Mucosa of descending colon (tissue), 3 donors: ENCODE measurements around the gene BTG3. TPM values are rescaled to one million over a fixed set of nuclear protein-coding genes. Genes with fewer than 3 reads are reported as not detected.

Experiments
- ATAC-seq: fragments of 200-7000 bp; cut with Tn5 transposase; one replicate; pipeline ENCODE4 v1.9.1; 2020; ENCODE audit warnings: mild to moderate bottlenecking, moderate library complexity
- DNase-seq, 3 donors: peaks; one replicate each; pipeline ENCODE4 v3.0.0-alpha.2; 2020
- H3K36me3 ChIP-seq: fragments of 200-600 bp; one replicate; pipeline ENCODE4 v1.8.0; 2021; ENCODE audit warnings: low read depth, mild to moderate bottlenecking
- H3K4me1 ChIP-seq: fragments of 200-600 bp; one replicate; pipeline ENCODE4 v1.8.0; 2021; ENCODE audit warnings: low read depth, mild to moderate bottlenecking
- H3K4me3 ChIP-seq: fragments of 200-600 bp; one replicate; pipeline ENCODE4 v1.8.0; 2021; ENCODE audit warnings: mild to moderate bottlenecking
- H3K9me3 ChIP-seq: fragments of 200-600 bp; one replicate; pipeline ENCODE4 v1.8.0; 2021; ENCODE audit warnings: mild to moderate bottlenecking
- CTCF ChIP-seq: fragments of 200-600 bp; IDR thresholded peaks from one replicate; pipeline ENCODE4 v1.8.0; 2022; ENCODE audit warnings: antibody characterized with exemption, mild to moderate bottlenecking
- intact Hi-C, 2 donors: fragments of 100-400 bp; cut with DNase I in 1 of 2; cut with micrococcal nuclease in 1 of 2; formaldehyde crosslinking; loops; one replicate each; pipeline versions ENCODE4 v1.11.0 to v1.11.1; 2022; cut with DNase I, micrococcal nuclease
- total RNA-seq, 3 donors: library from RNA; stranded (reverse); fragmentation: NEBNext Ultra II Directional in 2 of 3; extraction: Animal tissue kit (Norgen Biotek cat#: 25700) in 2 of 3; gene quantifications; one replicate each; pipeline versions ENCODE4 v1.2.1 to v1.2.4, GENCODE V29; 2021 to 2023
- donor health status: DM: no; HTN: no; CAD: no; lungs with moderate emphysema.
- donor health status: DM: no; HTN: no; CAD: no.
- donor health status: DM: no; HTN: yes; CAD: no.

The BTG3 gene
- total RNA-seq, 3 donors from 2014 or later: 17.5 to 29.6 (median 19.0) TPM

- H3K36me3 ChIP-seq: no peaks in the 10 kb centered on the region
- no peak for DNase-seq
- TF ChIP-seq CTCF: no peak
- intact Hi-C loops: no loop called here
- H3K4me1 ChIP-seq: no peaks in the 10 kb centered on the region
- ATAC-seq: no peak
- H3K4me3 ChIP-seq: no peak overlapping the region
- no peaks in the 10 kb centered on the region for H3K9me3 ChIP-seq
These were observed 37.6 kb upstream of the BTG3 start for GRCh38 chr21:17650292-17650691.

DNA sequence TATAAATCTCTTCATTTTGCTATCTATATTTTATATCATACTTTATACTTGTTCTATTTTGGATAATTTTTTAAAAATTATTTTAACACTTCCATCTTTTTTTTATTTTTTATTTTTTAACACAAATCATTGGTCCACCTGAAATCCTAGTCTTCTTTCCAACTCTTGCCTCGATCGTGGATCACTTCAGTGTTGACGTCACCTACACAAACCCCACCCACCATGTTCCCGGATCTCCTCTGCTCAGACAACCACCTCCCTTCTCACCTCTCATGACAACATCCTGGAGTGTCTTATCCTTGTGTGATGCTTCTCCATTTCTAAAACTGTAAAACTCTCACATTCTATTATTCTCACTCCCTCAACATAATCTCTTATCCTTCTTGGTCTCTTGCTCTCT is 34.1 kb upstream of the BTG3 start:
- TF ChIP-seq CTCF: no peak
- H3K9me3 ChIP-seq: no peaks in the 10 kb centered on the region
- DNase-seq (no peak), ATAC-seq (no peak)
- H3K36me3 ChIP-seq: no peaks in the 10 kb centered on the region
- H3K4me3 ChIP-seq: no peak overlapping the region
- H3K4me1 ChIP-seq: no peaks in the 10 kb centered on the region
- intact Hi-C loops: no loop called here

DNA sequence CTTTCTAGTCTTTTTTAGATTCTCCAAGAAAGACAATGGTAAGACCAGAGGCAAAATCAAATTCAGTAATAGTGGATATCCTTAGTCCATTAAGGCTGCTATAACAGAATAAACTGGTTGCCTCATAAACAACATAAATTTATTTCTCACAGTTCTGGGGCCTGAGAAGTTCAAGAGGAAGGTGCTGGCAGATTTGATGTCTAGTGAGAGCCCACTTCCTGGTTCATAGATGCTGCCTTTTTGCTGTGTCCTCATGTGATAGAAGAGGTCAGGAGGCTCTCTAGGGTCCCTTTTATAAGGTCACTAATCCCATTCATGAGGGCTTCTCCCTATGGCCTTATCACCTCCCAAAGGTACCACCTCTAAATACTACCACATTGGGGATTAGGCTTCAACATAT is 31.5 kb upstream of the BTG3 start:
- Histone ChIP-seq H3K9me3 (no peaks in the 10 kb centered on the region), H3K36me3 (no peaks in the 10 kb centered on the region), H3K4me3 (no peak overlapping the region), H3K4me1 (no peaks in the 10 kb centered on the region)
- TF ChIP-seq CTCF: no peak
- DNase-seq (no peak), ATAC-seq (no peak)
- intact Hi-C loops: no loop called here

DNA sequence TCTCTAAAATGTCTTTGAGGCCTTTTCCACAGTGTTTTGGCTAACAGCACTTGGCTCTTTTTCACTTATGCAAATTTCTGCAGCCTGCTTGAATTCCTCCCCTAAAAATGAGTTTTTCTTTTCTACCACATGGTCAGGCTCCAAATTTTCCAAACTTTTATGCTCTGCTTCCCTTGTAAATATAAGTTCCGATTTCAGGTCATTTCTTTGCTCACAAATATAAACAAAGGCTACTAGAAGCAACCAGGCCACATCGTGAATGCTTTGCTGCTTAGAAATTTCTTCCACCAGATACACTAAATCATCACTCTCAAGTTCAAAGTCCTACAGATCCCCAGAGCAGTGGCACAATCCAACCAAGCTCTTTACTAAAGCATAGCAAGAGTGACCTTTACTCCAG is 28.1 kb upstream of the BTG3 start:
- H3K4me3 ChIP-seq: no peak overlapping the region
- intact Hi-C loops: no loop called here

GRCh38 chr21:17636711-17637110 is 24.0 kb upstream of the BTG3 start:
- ATAC-seq (no peak), DNase-seq (no peak)
- H3K4me1 ChIP-seq: no peaks in the 10 kb centered on the region
- intact Hi-C loops: no loop called here
- H3K9me3 ChIP-seq: no peaks in the 10 kb centered on the region
- H3K36me3 ChIP-seq: no peaks in the 10 kb centered on the region
- no peak overlapping the region for H3K4me3 ChIP-seq
- TF ChIP-seq CTCF: no peak

More for the DNA sequence above, 28.1 kb upstream of the BTG3 start:
- Histone ChIP-seq H3K4me1 (no peaks in the 10 kb centered on the region), H3K36me3 (no peaks in the 10 kb centered on the region), H3K9me3 (no peaks in the 10 kb centered on the region)
- TF ChIP-seq CTCF: no peak
- DNase-seq (no peak), ATAC-seq (no peak)

GRCh38 chr21:17631195-17631594 is 18.5 kb upstream of the BTG3 start:
- ATAC-seq (no peak), DNase-seq (no peak)
- no peaks in the 10 kb centered on the region for H3K36me3 ChIP-seq
- no peaks in the 10 kb centered on the region for H3K4me1 ChIP-seq
- no peaks in the 10 kb centered on the region for H3K9me3 ChIP-seq
- intact Hi-C loops: no loop called here
- TF ChIP-seq CTCF: no peak
- no peak overlapping the region for H3K4me3 ChIP-seq
